Measurements from ENCODE around the gene PAMR1.

DNA sequence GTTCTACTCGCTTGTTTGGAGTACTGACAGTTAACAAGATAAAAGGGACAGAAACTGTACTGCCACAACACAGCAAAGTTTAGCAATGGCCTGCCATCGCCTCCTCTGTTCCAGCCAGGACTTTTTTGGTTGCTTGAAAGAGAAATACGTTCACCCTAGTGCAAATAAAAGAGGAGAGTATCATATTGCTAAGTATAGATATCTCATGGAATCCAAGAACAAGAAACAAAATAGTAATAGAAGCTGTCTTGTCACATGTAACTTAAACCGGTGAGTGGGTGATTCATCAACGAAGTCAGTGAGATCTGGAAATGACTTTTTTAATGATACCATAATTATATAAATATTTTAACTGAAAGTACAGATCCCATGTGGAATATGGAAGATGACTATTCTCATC, 141.5 kb downstream of the PAMR1 start:
- TF ChIP-seq ZNF217 (CRISPR knock-in tag; IDR thresholded peaks at IDR 0.05) (no peak), MEF2D (tag; conservative IDR thresholded peaks at IDR 0.05; ENCODE audit: low read depth) (no peak), EGR1 (conservative IDR thresholded peaks at IDR 0.05) (no peak), RBM22 (IDR thresholded peaks at IDR 0.05; ENCODE audit: low read depth, low read length, poor library complexity, severe bottlenecking) (no peak), POLR2A (conservative IDR thresholded peaks at IDR 0.05) (no peak), CBX8 (IDR thresholded peaks at IDR 0.05; ENCODE audit: borderline replicate concordance, extremely low read depth, low read depth, low read length, poor library complexity, severe bottlenecking) (no peak), EZH2 (IDR thresholded peaks at IDR 0.05; ENCODE audit: borderline replicate concordance, low read depth, low read length) (no peak), TARDBP (IDR thresholded peaks at IDR 0.05) (no peak), ZNF121 (CRISPR knock-in tag; conservative IDR thresholded peaks at IDR 0.05) (no peak), ZSCAN29 (IDR thresholded peaks at IDR 0.05) (no peak)
- TF ChIP-seq, protein P1, sequence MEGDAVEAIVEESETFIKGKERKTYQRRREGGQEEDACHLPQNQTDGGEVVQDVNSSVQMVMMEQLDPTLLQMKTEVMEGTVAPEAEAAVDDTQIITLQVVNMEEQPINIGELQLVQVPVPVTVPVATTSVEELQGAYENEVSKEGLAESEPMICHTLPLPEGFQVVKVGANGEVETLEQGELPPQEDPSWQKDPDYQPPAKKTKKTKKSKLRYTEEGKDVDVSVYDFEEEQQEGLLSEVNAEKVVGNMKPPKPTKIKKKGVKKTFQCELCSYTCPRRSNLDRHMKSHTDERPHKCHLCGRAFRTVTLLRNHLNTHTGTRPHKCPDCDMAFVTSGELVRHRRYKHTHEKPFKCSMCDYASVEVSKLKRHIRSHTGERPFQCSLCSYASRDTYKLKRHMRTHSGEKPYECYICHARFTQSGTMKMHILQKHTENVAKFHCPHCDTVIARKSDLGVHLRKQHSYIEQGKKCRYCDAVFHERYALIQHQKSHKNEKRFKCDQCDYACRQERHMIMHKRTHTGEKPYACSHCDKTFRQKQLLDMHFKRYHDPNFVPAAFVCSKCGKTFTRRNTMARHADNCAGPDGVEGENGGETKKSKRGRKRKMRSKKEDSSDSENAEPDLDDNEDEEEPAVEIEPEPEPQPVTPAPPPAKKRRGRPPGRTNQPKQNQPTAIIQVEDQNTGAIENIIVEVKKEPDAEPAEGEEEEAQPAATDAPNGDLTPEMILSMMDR (IDR thresholded peaks at IDR 0.05 in 2 of 3, conservative IDR thresholded peaks at IDR 0.05 in 1 of 3; ENCODE audit: insufficient read depth in 2 of 3, low read depth in 1 of 3, low read length in 3 of 3) = no peak

All from K562 (cell line).